K562 (cell line): ENCODE measurements around the gene ADCY1. TPM values are rescaled to one million over a fixed set of nuclear protein-coding genes. Genes with fewer than 3 reads are reported as not detected.

ENCODE experiments used
- ATAC-seq: fragments of 200-7000 bp; cut with Tn5 transposase; 3 replicates; pipeline ENCODE4 v1.9.1; 2020; ENCODE audit warnings: moderate library complexity
- BruUV-seq: library from RNA; stranded (reverse); fragments of 400-500 nt; replicated peaks from 2 replicates; lab custom pipeline; 2021; lab: Mats Ljungman, UMichigan
- CTCF ChIA-PET: fragments of 300-600 bp; formaldehyde crosslinking; extraction: SDS; loops from one replicate; lab custom pipeline; 2021; ENCODE audit warnings: low intra/inter-chr PET ratio; lab: Yijun Ruan, JAX
- POLR2A ChIA-PET: fragments of 300-600, 350-650 bp; sonication (Branson Sonifier 250); formaldehyde crosslinking; extraction: SDS; loops from one replicate; lab custom pipeline; 2021; ENCODE audit warnings: antibody characterized with exemption, inconsistent platforms; lab: Yijun Ruan, JAX
- DNase-seq, 4 experiments: peaks; one replicate each; pipeline versions ENCODE4 v3.0.0 to v3.0.0-alpha.2; 2011 to 2018; ENCODE audit warnings: low spot score in 3 of 4, mixed read lengths in 3 of 4; ENCODE audit errors: extremely low read depth in 1 of 4
- FAIRE-seq: peaks from 2 replicates; lab custom pipeline; 2011; peaks lifted over from hg19 to GRCh38; lab: Jason Lieb, UNC
- H2AFZ ChIP-seq: 2 replicates; pipeline ENCODE4 v1.6.0; 2011; ENCODE audit warnings: low read depth, low read length, control low read depth, inconsistent platforms
- H3K27ac ChIP-seq: fragments of 200-600 bp; 3 replicates; pipeline ENCODE4 v1.8.0; 2011; ENCODE audit warnings: low read depth, mild to moderate bottlenecking, control low read depth, inconsistent platforms, low read length, moderate library complexity, mixed read lengths; ENCODE audit errors: extremely low read depth
- H3K27me3 ChIP-seq, 2 experiments: fragments of 300-600 bp in 1 of 2; 2 replicates in 1 of 2; 3 replicates in 1 of 2; pipeline versions ENCODE4 v1.6.0 to v1.8.0; 2011; ENCODE audit warnings: inconsistent platforms in 2 of 2, low read length in 2 of 2, mild to moderate bottlenecking in 1 of 2, mixed read lengths in 1 of 2, moderate library complexity in 1 of 2; ENCODE audit not compliant: control insufficient read depth in 2 of 2, insufficient read depth in 2 of 2
- H3K36me3 ChIP-seq: fragments of 300-600 bp; 3 replicates; pipeline ENCODE4 v1.8.0; 2011; ENCODE audit warnings: mild to moderate bottlenecking, low read length, inconsistent platforms; ENCODE audit not compliant: control insufficient read depth, insufficient read depth
- H3K4me1 ChIP-seq, 2 experiments: fragments of 200-600 bp in 1 of 2; replicated peaks in 1 of 2; 2 replicates in 1 of 2; 3 replicates in 1 of 2; pipeline versions ENCODE4 v1.5.1 to v1.8.0; 2011; ENCODE audit warnings: inconsistent platforms in 2 of 2, low read length in 2 of 2, mild to moderate bottlenecking in 1 of 2, mixed read lengths in 1 of 2, moderate library complexity in 1 of 2; ENCODE audit not compliant: control insufficient read depth in 2 of 2, insufficient read depth in 2 of 2
- H3K4me2 ChIP-seq: 2 replicates; pipeline ENCODE4 v1.6.1; 2011; ENCODE audit warnings: low read length, control low read depth, inconsistent platforms, mixed read lengths; ENCODE audit not compliant: insufficient read depth
- H3K4me3 ChIP-seq: fragments of 200-600 bp; sonication (generic), shearing (Covaris generic); 2 replicates; pipeline ENCODE4 v1.5.1; 2016; ENCODE audit warnings: control low read depth, inconsistent platforms
- H3K79me2 ChIP-seq: fragments of 200-600 bp; 3 replicates; pipeline ENCODE4 v1.8.0; 2011; ENCODE audit warnings: low read length, inconsistent platforms; ENCODE audit not compliant: control insufficient read depth, insufficient read depth
- H3K9ac ChIP-seq, 2 experiments: 2 replicates each; pipeline versions ENCODE4 v1.6.0 to v1.6.1; 2011; ENCODE audit warnings: low read depth in 2 of 2, low read length in 2 of 2, control low read depth in 1 of 2, inconsistent platforms in 1 of 2, mild to moderate bottlenecking in 1 of 2, mixed read lengths in 1 of 2; ENCODE audit not compliant: insufficient read depth in 1 of 2
- H3K9me1 ChIP-seq: one replicate; pipeline ENCODE4 v1.6.0; 2011; ENCODE audit warnings: inconsistent platforms, mild to moderate bottlenecking, low read length, moderate library complexity; ENCODE audit not compliant: control insufficient read depth, insufficient read depth
- H3K9me3 ChIP-seq: replicated peaks from 2 replicates; pipeline ENCODE4 v1.5.1; 2011; ENCODE audit warnings: low read depth, low read length, inconsistent platforms; ENCODE audit not compliant: control insufficient read depth, insufficient read depth
- H4K20me1 ChIP-seq: replicated peaks from 2 replicates; pipeline ENCODE4 v1.6.1; 2011; ENCODE audit warnings: low read length, inconsistent platforms, mixed read lengths; ENCODE audit not compliant: control insufficient read depth, insufficient read depth
- DNMT1 ChIP-seq: fragments of 450-650 bp; IDR thresholded peaks from 2 replicates; pipeline ENCODE4 v1.6.1; 2016; ENCODE audit warnings: antibody characterized with exemption, mild to moderate bottlenecking
- ETS1 ChIP-seq: conservative IDR thresholded peaks from 2 replicates; pipeline ENCODE4 v1.6.1; 2011; ENCODE audit warnings: low read depth, mild to moderate bottlenecking, low read length; ENCODE audit not compliant: control insufficient read depth
- GABPA ChIP-seq: fragments of 200-800 bp; sonication (Bioruptor generic); conservative IDR thresholded peaks from 2 replicates; pipeline ENCODE4 v1.6.1; 2016; ENCODE audit warnings: low read depth, missing genetic modification characterization, missing compliant biosample characterization
- HMGN3 ChIP-seq: IDR thresholded peaks from 2 replicates; pipeline ENCODE4 v1.6.1; 2011; ENCODE audit warnings: borderline replicate concordance, low read depth, mild to moderate bottlenecking, mixed read lengths, low read length; ENCODE audit not compliant: insufficient read length; ENCODE audit errors: extremely low read depth
- LARP7 ChIP-seq: fragments of 450-650 bp; IDR thresholded peaks from 2 replicates; pipeline ENCODE4 v1.6.1; 2016
- NBN ChIP-seq: fragments of 450-650 bp; IDR thresholded peaks from 2 replicates; pipeline ENCODE4 v1.6.1; 2016; ENCODE audit warnings: low read depth, mild to moderate bottlenecking
- NKRF ChIP-seq: fragments of 450-650 bp; IDR thresholded peaks from 2 replicates; pipeline ENCODE4 v1.6.1; 2016; ENCODE audit warnings: borderline replicate concordance
- POLR2H ChIP-seq: IDR thresholded peaks from 2 replicates; pipeline ENCODE4 v1.6.1; 2016; ENCODE audit warnings: missing genetic modification characterization, low read depth, mild to moderate bottlenecking, control low read depth, missing compliant biosample characterization, moderate library complexity
- SMAD1 ChIP-seq: fragments of 150-350 bp; IDR thresholded peaks from 2 replicates; pipeline ENCODE4 v1.6.1; 2014; ENCODE audit warnings: low read length, low read depth; ENCODE audit not compliant: partially characterized antibody
- STAT5B ChIP-seq: fragments of 250-450 bp; sonication (Bioruptor Pico); IDR thresholded peaks from 2 replicates; pipeline ENCODE4 v1.8.0; 2021; ENCODE audit warnings: mild to moderate bottlenecking, inconsistent platforms
- TBL1XR1 ChIP-seq, 2 experiments: IDR thresholded peaks; 2 replicates each; pipeline ENCODE4 v1.6.1; 2012; ENCODE audit warnings: improper control_type of control experiment in 2 of 2, low read length in 2 of 2, mild to moderate bottlenecking in 1 of 2
- ZFP30 ChIP-seq: fragments of 250-450 bp; sonication (Bioruptor Pico); IDR thresholded peaks from 2 replicates; pipeline ENCODE4 v1.8.0; 2022; ENCODE audit warnings: moderate library complexity, mild to moderate bottlenecking, inconsistent platforms, borderline replicate concordance
- ZNF445 ChIP-seq: fragments of 250-450 bp; sonication (Bioruptor Pico); IDR thresholded peaks from 2 replicates; pipeline ENCODE4 v1.4.0; 2020; ENCODE audit warnings: low read depth, mild to moderate bottlenecking, moderate library complexity
- ZNF785 ChIP-seq: fragments of 250-450 bp; sonication (Bioruptor Pico); IDR thresholded peaks from 2 replicates; pipeline ENCODE4 v1.4.0; 2020; ENCODE audit warnings: mild to moderate bottlenecking
- WGBS: fragments of 100-300 bp; shearing (Covaris generic); methylation state at CpG from one replicate; pipeline ENCODE4 v1.1.6; 2016; ENCODE audit warnings: low coverage, mixed read lengths; ENCODE audit not compliant: insufficient coverage; ENCODE audit errors: missing lambda C conversion rate; 5-methylcytosine and 5-hydroxymethylcytosine counted together
- in situ Hi-C: fragments of 300-500 bp; cut with MboI; formaldehyde crosslinking; loops from 4 replicates; pipeline ENCODE4 v1.15.0; 2018; ENCODE audit warnings: inconsistent platforms, mixed read lengths
- intact Hi-C: fragments of 100-400 bp; cut with micrococcal nuclease; formaldehyde crosslinking; loops from 2 replicates; pipeline ENCODE4 v1.14.2; 2022
- polyA plus RNA-seq, 8 experiments: library from polyadenylated mRNA; depleted of rRNA in 4 of 8; stranded (reverse) in 5 of 8; unstranded in 3 of 8; fragments of >200 nt; fragmentation: Nextera tagmentation in 2 of 8; fragmentation: Illumina TruSeq in 1 of 8; extraction: Ambion mirVana in 2 of 8; extraction: Trizol in 1 of 8; gene quantifications; 2 replicates each; pipeline versions ENCODE4 v1.2.1 to v1.2.3, GENCODE V29; 2011 to 2014; ENCODE audit warnings: inconsistent platforms in 1 of 8, missing spikeins in 1 of 8
- total RNA-seq, 7 experiments: library from RNA; depleted of rRNA in 6 of 7; stranded (reverse); fragments of >200 nt in 6 of 7; fragmentation: Illumina TruSeq in 2 of 7; extraction: Trizol in 2 of 7; gene quantifications; 2 replicates each; pipeline versions ENCODE4 v1.2.1 to v1.2.3, GENCODE V29; 2011 to 2021; ENCODE audit warnings: low replicate concordance in 1 of 7
- TF ChIP-seq, protein P1 (sequence below): fragments of 450-650 bp; conservative IDR thresholded peaks from 2 replicates; pipeline ENCODE4 v1.6.1; 2016; ENCODE audit warnings: missing genetic modification characterization, low read depth, mild to moderate bottlenecking, control low read depth, missing compliant biosample characterization
- TF ChIP-seq, protein P2 (sequence below): fragments of 250-450 bp; sonication (Bioruptor Pico); IDR thresholded peaks from 2 replicates; pipeline ENCODE4 v1.4.0; 2020

ADCY1 gene
- total and polyA plus RNA-seq, 9 of the 15 experiments (the other 6 are each of a cell fraction or from before 2014, with no cell fraction given): under 0.01 to 0.18 (median 0.10) TPM; not detected in 4

DNA sequence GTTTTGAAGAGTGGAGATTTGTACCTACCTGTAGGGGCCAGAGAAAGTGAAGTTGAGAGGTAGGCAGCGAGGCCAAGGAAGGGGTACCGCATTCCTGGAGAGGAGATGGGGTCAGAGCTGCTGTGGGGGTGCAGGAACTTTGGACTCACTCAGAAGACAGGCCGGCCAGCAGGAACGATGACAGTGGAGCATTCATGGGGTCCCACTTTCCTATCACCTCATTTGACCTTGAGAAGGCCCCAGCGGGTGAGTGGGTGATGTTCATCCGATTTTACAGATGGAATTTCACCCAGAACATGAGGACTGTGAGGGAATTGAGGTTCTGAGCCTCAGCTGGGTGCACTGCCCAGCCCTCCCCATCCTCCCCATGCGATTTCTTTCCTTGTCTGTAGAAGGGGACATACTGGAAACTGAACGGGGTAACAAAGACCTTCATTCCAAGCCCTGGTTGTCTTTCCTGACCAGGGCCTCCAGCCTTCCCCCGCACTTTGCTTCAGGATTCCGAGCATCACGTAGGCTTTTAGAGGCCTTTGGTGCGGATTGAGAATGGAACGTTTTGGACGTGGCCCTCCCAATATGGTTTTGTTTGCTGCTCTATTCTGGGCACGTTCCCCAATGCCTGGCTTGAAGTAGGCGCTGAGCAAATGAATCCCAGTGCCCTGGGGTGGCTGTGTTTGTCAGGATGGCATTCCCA lies 87.3 kb downstream of the ADCY1 start:
- ChIA-PET POLR2A (no interaction called here), CTCF (interaction anchor here (0.6 kb wide), 1 partner anchor 15 kb away, joined by 3 read pairs; no protein-coding TSS in a partner anchor)
- DNase-seq: no peak
- no peaks in the 10 kb centered on the region for H3K9me3 ChIP-seq
- H2AFZ ChIP-seq: no peak overlapping the region
- H4K20me1 ChIP-seq: no peaks in the 10 kb centered on the region; the same call in 1 of the 2 replicates
- intact Hi-C loops: no loop called here
- H3K9ac ChIP-seq: no peak overlapping the region
- under 1% methylated on average over 16 of the region's 16 CpGs for WGBS
- in situ Hi-C loops: loop anchor here (5.0 kb wide), 1 partner anchor 201 kb away; no protein-coding TSS in a partner anchor
- no peak for ATAC-seq
- no peak overlapping the region for H3K4me2 ChIP-seq
- FAIRE-seq: no peak
- no peaks in the 10 kb centered on the region for H3K4me1 ChIP-seq
- H3K9me1 ChIP-seq: no peaks in the 10 kb centered on the region
- H3K27ac ChIP-seq: no peak overlapping the region
- H3K27me3 ChIP-seq: peaks cover 0 to 24% of the 10 kb centered on the region in 2 experiments; a peak in 2 of 5 replicates
- H3K79me2 ChIP-seq: no peaks in the 10 kb centered on the region
- no TSS peak for BruUV-seq
- H3K4me3 ChIP-seq: no peak overlapping the region
- H3K36me3 ChIP-seq: no peaks in the 10 kb centered on the region
- TF ChIP-seq ZNF445 (CRISPR knock-in tag): no peak
- TF ChIP-seq ZFP30: no peak
- no peak for TF ChIP-seq HMGN3
- TF ChIP-seq ZNF785 (CRISPR knock-in tag): no peak
- no peak for TF ChIP-seq POLR2H (tag)
- TF ChIP-seq, protein P1, sequence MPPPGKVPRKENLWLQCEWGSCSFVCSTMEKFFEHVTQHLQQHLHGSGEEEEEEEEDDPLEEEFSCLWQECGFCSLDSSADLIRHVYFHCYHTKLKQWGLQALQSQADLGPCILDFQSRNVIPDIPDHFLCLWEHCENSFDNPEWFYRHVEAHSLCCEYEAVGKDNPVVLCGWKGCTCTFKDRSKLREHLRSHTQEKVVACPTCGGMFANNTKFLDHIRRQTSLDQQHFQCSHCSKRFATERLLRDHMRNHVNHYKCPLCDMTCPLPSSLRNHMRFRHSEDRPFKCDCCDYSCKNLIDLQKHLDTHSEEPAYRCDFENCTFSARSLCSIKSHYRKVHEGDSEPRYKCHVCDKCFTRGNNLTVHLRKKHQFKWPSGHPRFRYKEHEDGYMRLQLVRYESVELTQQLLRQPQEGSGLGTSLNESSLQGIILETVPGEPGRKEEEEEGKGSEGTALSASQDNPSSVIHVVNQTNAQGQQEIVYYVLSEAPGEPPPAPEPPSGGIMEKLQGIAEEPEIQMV (tag): no peak
- no peak for TF ChIP-seq SMAD1
- TF ChIP-seq, protein P2, sequence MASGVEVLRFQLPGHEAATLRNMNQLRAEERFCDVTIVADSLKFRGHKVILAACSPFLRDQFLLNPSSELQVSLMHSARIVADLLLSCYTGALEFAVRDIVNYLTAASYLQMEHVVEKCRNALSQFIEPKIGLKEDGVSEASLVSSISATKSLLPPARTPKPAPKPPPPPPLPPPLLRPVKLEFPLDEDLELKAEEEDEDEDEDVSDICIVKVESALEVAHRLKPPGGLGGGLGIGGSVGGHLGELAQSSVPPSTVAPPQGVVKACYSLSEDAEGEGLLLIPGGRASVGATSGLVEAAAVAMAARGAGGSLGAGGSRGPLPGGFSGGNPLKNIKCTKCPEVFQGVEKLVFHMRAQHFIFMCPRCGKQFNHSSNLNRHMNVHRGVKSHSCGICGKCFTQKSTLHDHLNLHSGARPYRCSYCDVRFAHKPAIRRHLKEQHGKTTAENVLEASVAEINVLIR (CRISPR knock-in tag): no peak
- TF ChIP-seq LARP7: no peak
- no peak for TF ChIP-seq DNMT1
- no peak for TF ChIP-seq NKRF
- no peak for TF ChIP-seq TBL1XR1 (IDR thresholded peaks at IDR 0.05; ENCODE audit: low read length in 2 of 2)
- no peak for TF ChIP-seq STAT5B
- no peak for TF ChIP-seq ETS1
- no peak for TF ChIP-seq NBN
- TF ChIP-seq GABPA (tag): no peak
